ENCODE data around the gene STK32C.
"Not testable (repeated sequence)": the region's sequence is repeated elsewhere in the genome, so short reads cannot be mapped to it uniquely, and the experiment has no call there.

Gene STK32C

DNA sequence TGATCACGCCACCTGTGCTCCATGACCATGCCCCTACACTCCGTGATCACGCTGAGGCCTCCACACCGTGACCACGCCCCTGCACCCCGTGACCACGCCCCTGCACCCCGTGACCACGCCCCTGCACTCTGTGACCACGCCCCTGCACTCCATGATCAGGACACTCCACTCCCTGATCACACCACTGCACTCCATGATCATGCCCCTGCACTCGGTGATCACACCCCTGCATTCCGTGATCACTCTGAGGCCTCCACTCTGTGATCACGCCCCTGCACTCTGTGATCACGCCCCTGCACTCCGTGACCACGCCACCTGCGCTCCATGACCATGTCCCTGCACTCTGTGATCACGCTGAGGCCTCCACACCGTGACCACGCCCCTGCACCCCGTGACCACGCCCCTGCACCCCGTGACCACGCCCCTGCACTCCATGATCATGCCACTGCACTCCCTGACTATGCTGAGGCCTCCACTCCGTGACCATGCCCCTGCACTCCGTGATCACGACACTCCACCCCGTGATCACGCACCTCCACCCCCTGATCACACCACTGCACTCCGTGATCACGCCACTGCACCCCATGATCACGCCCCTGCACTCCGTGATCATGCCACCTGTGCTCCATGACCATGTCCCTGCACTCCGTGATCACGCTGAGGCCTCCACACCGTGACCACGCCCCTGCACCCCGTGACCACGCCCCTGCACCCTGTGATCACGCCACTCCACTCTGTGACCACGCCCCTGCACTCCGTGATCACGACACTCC lies 27.7 kb downstream of the STK32C start:
- no peak for DNase-seq

GRCh38 chr10:132277311-132277741 lies 30.4 kb downstream of the STK32C start:
- DNase-seq, result no peak

GRCh38 chr10:132276706-132277105 lies 31.0 kb downstream of the STK32C start:
- no peak for DNase-seq

GRCh38 chr10:132276179-132276675 lies 31.5 kb downstream of the STK32C start:
- DNase-seq, result no peak

GRCh38 chr10:132275426-132276178 lies 32.1 kb downstream of the STK32C start:
- DNase-seq, result no peak

DNA sequence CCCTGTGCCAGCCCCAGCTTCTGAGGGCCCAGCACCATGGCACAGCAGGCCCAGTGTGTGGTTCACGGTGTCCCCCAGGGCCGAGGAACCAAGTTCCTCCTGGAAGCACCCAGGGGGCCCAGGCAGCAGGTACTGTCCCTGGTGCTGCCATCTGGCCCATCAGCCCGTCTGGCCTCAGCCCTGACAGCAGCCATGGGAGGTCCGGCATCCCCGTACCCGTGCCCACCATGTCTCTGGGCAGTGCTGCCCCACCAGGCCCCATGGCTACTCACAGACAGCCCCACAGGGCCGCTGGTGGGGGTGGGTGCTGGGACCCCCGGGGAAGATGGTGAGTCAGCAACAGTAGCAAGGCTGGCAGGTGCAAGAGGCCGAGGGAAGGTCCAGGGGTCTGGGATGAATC lies 32.8 kb downstream of the STK32C start:
- no peak for DNase-seq

GRCh38 chr10:132274581-132274980 lies 33.2 kb downstream of the STK32C start:
- no peak for DNase-seq

DNA sequence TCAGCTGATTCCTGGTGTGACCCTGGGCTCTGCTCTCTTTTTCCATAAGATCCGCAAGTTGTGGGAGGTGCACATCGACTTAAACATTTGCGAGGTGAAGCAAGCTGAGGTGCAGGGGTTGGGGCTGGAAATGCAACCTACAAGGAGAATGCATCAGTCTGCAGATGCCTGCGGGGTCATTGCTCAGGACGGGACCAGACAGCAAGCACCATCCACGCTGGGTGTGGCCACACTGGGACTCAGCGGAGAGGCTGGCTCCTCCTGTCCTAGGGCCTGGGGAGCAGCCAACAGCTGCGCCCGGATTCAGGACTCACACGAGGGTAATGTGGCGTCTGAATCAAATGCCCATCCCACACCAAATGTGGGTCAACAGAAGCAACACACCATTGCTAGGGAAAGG lies 33.8 kb downstream of the STK32C start:
- no peak for DNase-seq

DNA sequence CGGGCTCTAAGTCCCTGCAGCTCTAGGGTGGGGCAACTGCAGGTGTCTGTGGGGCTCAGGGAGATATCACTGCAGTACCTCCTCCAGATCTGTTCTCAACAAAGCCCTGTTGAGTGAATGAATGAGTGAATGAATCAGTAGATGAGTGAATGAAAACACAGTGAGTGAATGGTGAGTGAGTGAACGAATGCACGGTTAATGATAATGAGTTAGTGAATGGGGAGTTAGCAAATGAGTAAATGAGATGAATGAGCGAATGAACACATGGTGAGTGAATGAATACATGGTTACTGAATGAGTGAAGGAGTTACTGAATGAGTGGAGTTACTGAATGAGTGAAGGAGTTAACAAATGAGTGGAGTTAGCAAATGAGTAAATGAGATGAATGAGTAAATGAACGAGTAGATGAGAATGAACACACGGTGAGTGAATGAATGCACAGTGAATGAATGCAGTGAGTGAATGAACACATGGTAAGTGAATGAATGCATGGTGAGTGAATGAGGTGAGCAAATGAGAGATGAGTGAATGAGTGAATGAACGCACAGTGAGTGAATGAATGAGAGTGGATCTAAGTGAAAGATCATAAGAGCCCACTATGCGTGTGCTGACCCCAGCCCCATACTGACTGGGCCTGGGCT lies 34.3 kb downstream of the STK32C start:
- no peak for DNase-seq

GRCh38 chr10:132272231-132272971 lies 35.3 kb downstream of the STK32C start:
- no peak for DNase-seq

DNA sequence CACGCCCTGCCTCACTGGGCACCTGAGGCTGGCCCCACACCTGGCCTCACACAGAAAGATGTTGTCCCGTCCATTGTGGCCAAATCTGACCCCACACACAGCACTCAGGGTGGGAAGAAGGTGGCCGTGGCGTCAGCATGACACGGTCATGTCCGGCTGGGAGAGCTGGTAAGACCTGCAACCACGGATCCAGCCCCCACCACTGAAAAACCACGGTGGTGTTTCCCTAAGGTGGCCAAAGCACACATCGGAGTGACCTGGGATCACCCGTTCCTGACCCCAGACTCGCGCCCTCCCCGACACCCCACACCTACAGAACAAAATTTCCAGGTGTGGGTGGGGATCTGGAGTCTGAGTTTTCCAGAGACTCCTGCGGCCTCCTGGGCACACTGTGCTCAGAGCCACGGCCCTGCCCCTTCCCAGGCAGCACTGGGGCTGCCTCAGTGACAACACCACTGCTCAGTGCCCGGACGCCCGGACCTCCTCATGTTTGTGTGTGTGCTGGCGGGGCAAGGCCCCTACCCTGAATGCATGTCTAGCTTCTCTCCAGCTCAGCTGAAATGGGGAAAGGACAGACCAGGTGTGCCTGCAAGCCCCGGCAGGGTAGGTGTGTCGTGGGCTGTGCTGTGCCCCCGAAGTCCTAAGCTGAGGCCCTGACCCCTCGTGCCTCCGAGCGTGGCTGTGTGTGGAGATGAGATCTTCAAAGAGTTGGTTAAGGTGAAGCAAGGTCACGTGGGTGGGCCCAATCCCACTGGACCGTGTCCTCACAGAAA lies 36.1 kb downstream of the STK32C start:
- no peak for DNase-seq

DNA sequence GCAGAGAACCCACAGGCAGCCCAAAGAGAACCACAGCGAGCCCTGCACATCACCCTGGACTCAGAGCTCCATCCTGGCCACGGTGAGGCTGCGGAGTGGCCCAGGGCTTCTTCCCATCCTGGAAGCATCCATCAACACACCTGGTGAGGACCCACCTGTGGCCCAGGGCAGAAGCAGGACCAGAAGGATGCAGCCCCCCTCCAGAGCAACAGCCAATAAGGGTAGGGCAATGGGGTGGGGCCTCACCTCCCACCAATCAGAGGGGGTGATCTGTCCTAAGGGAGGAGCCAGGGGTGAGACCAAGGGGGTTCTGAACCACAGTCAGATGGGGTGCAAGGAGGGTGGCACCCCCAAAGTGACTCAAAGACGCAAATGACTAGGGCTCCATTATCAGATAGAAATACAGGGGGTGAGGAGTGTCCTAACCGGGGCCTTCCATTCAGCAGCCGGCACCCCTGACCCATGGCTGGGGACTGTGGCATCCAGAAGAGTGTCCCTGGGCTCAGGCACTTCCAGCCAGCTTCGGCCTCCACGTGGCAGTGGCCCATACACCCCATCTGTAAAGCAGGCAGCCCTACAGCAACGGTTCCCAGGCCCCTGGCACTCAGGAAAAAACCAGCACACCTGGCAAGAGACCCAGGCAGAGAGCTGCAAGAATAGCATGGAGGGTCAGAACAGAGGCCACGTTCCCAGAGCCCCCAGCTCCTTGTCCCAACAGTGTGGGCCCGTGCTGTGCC lies 36.9 kb downstream of the STK32C start:
- no peak for DNase-seq

DNA sequence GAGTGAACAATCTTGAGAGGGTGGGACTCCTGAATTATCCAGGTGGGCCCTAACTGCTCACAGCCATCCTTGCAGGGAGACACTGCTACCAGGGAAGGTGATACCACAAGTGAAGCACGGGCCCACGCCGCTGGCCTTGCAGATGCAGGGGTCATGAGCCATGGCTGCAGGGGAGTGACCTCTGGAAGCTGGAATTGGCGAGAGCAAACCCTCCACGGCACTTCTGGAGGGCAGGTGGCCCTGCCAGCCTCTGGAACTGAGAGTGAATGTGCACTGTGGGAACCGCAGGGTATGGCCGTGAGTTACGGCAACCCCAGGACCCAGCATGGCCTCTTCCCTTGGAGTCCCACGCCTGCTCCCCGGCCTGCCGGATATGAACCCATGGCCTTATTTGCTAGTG lies 37.5 kb downstream of the STK32C start:
- no peak for DNase-seq

DNA sequence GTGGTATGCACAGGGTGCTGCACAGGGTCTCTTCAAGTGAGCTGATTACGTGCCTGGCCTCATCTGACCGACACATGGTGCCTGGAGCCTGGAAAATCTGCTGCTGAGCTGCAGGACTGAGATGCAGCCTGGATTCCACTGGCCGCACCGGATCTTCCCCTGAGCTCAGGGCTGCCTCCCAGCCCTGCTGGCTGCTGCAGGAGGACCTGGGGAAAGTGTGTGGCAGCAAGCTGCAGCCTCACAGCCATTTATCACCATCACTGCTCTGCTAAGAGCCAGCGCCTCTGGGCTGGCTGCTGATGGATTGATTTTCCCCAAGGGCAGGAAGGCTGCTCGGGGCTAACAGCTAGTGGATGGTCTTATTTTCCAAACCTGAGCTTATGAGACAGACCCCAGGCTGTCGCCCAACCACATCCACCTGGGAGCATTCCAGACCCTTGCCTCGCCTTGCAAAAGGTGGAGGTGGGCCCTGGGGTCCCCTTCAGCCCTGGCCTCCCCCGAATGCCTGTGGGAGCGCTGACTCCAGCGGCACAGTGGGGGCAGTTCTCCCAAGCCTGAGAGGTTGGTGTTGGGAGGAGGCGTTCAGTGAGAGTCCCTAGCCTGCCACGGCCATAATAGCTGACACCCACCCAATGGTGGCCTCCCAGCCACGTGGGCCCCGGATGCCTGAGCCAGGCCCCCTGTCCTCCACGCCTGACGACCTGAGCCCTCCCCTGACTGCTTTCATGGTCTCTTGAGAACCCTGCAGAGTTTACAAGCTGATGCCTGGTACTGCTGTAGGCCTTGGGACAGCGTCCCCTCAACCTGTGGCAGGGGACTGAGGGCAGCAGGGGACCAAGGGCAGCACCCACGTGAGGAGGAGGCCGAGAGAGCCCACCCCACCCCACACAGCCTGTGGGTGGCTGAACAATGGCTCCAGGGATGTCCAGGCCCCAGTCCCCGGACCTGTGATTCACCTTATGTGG lies 38.2 kb downstream of the STK32C start:
- DNase-seq, result no peak

GRCh38 chr10:132267916-132268315 lies 39.8 kb downstream of the STK32C start:
- not testable (repeated sequence) for DNase-seq

GRCh38 chr10:132266594-132267161 lies 41.1 kb downstream of the STK32C start:
- DNase-seq, result no peak

GRCh38 chr10:132265890-132266496 lies 41.8 kb downstream of the STK32C start:
- peak; percentile 13 for DNase-seq

DNA sequence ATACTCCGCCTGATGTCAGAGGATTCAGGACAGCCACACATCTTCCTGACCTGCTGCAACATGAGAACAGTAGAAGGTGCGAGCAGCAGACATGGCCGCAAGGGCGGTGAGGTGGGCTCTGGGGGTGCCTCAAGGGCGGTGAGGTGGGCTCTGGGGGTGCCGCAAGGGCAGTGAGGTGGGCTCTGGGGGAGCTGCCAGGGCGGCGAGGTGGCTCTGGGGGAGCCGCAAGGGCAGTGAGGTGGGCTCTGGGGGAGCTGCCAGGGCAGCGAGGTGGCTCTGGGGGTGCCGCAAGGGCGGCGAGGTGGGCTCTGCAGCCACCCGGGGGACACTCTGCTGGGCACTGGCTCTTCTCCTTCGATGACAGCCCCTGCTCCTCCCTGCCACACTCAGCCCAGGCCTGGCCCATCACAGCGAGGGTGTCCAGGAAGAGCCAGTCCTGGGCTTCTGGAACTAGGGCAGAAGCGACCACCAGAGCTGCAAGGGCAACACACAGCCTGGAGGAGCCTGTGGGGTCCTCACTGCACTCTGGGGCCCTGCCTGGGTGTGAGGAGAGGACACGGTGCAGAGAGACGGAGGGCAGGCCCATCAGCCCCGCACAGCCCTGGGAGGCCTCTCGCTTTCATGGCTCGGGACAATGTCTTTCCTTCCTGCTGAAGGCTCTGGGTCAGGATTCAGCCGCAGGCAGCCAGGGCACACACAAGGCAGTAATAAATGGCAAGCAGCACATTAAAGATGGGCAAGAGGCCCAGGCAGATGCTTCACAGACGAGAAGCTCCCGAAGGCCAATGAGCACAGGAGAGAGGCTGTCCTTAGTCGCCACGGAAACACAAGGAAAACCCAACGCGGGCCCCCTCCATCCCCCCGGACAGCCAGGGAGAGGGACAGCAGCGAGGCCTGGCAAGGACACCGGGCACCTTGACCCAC lies 42.5 kb downstream of the STK32C start:
- no peak for DNase-seq
